ENCODE data around the gene MLKL.

Gene MLKL

GRCh38 chr16:74700438-74701225 lies at the start of gene MLKL:
MLKL (minus strand) TSS chr16:74700862; CDS start chr16:74695757, 5,105 bp downstream.
- DNase-seq (ENCODE audit: low spot score): peak; percentile 74

- no peak for DNase-seq (ENCODE audit: low spot score)
Observed at GRCh38 chr16:74749291-74750055, 48.8 kb upstream of the MLKL start.

GRCh38 chr16:74748616-74749026 lies 48.0 kb upstream of the MLKL start:
- no peak for DNase-seq (ENCODE audit: low spot score)

- DNase-seq (ENCODE audit: low spot score): no peak
Observed at GRCh38 chr16:74747716-74748615, 47.3 kb upstream of the MLKL start.

- no peak for DNase-seq (ENCODE audit: low spot score)
Observed at GRCh38 chr16:74745926-74746325, 45.3 kb upstream of the MLKL start.

GRCh38 chr16:74745109-74745615 lies 44.5 kb upstream of the MLKL start:
- DNase-seq (ENCODE audit: low spot score): no peak

- no peak for DNase-seq (ENCODE audit: low spot score)
Observed at GRCh38 chr16:74744566-74744965, 43.9 kb upstream of the MLKL start.

GRCh38 chr16:74743668-74744299 lies 43.1 kb upstream of the MLKL start:
- DNase-seq (ENCODE audit: low spot score): no peak

- DNase-seq (ENCODE audit: low spot score): no peak
Observed at GRCh38 chr16:74743045-74743667, 42.5 kb upstream of the MLKL start.

GRCh38 chr16:74742051-74742481 lies 41.4 kb upstream of the MLKL start:
- DNase-seq (ENCODE audit: low spot score): no peak

GRCh38 chr16:74740795-74741304 lies 40.2 kb upstream of the MLKL start:
- no peak for DNase-seq (ENCODE audit: low spot score)

- no peak for DNase-seq (ENCODE audit: low spot score)
Observed at GRCh38 chr16:74739275-74739674, 38.6 kb upstream of the MLKL start.

GRCh38 chr16:74738816-74739215 lies 38.2 kb upstream of the MLKL start:
- DNase-seq (ENCODE audit: low spot score): no peak

- DNase-seq (ENCODE audit: low spot score): no peak
Observed at GRCh38 chr16:74738113-74738541, 37.5 kb upstream of the MLKL start.

GRCh38 chr16:74737521-74737920 lies 36.9 kb upstream of the MLKL start:
- no peak for DNase-seq (ENCODE audit: low spot score)

- DNase-seq (ENCODE audit: low spot score): no peak
Observed at GRCh38 chr16:74736531-74737157, 36.0 kb upstream of the MLKL start.

- DNase-seq (ENCODE audit: low spot score): no peak
Observed at GRCh38 chr16:74735554-74735953, 34.9 kb upstream of the MLKL start.

GRCh38 chr16:74735162-74735452 lies 34.4 kb upstream of the MLKL start:
- DNase-seq (ENCODE audit: low spot score): no peak

GRCh38 chr16:74734361-74735161 lies 33.9 kb upstream of the MLKL start:
- DNase-seq (ENCODE audit: low spot score): no peak
